MM.1S (cell line): ENCODE data around the gene NINJ1.

Experiments used
- DNase-seq: peaks from one replicate; pipeline ENCODE4 v3.0.0-alpha.2; 2015
- H2AFZ ChIP-seq: fragments of 300-600 bp; sonication (generic); 2 replicates; pipeline ENCODE4 v1.6.0; 2016; ENCODE audit warnings: antibody characterized with exemption, low read length
- H3F3A ChIP-seq: fragments of 300-600 bp; sonication (generic); 2 replicates; pipeline ENCODE4 v1.6.1; 2016; ENCODE audit warnings: mild to moderate bottlenecking, antibody characterized with exemption, low read length, moderate library complexity, mixed read lengths; ENCODE audit not compliant: insufficient read depth
- H3K27ac ChIP-seq: fragments of 300-600 bp; sonication (generic); 2 replicates; pipeline ENCODE4 v1.5.1; 2016; ENCODE audit warnings: mild to moderate bottlenecking, low read length
- H3K27me3 ChIP-seq: fragments of 300-600 bp; sonication (generic); replicated peaks from 2 replicates; pipeline ENCODE4 v1.6.0; 2016; ENCODE audit warnings: low read length; ENCODE audit not compliant: insufficient read depth
- H3K36me3 ChIP-seq: fragments of 300-600 bp; sonication (generic); replicated peaks from 2 replicates; pipeline ENCODE4 v1.6.1; 2016; ENCODE audit warnings: mild to moderate bottlenecking, low read length, mixed read lengths; ENCODE audit not compliant: insufficient read depth
- H3K4me1 ChIP-seq: fragments of 300-600 bp; sonication (generic); 2 replicates; pipeline ENCODE4 v1.6.1; 2016; ENCODE audit warnings: low read length, mixed read lengths
- H3K4me2 ChIP-seq: fragments of 300-600 bp; sonication (generic); 2 replicates; pipeline ENCODE4 v1.6.0; 2016; ENCODE audit warnings: low read depth, low read length
- H3K4me3 ChIP-seq: fragments of 300-600 bp; sonication (generic); 2 replicates; pipeline ENCODE4 v1.5.1; 2016; ENCODE audit warnings: low read length, mixed read lengths
- H3K79me2 ChIP-seq: fragments of 300-600 bp; sonication (generic); 2 replicates; pipeline ENCODE4 v1.6.1; 2016; ENCODE audit warnings: mixed run types, low read length, mixed read lengths
- H3K9ac ChIP-seq: fragments of 300-600 bp; sonication (generic); 2 replicates; pipeline ENCODE4 v1.6.1; 2016; ENCODE audit warnings: low read length, mixed read lengths
- H3K9me2 ChIP-seq: fragments of 300-600 bp; sonication (generic); replicated peaks from 2 replicates; pipeline ENCODE4 v1.6.1; 2016; ENCODE audit warnings: mild to moderate bottlenecking, low read length, mixed read lengths; ENCODE audit not compliant: insufficient read depth
- H3K9me3 ChIP-seq: fragments of 300-600 bp; sonication (generic); replicated peaks from 2 replicates; pipeline ENCODE4 v1.6.1; 2016; ENCODE audit warnings: mild to moderate bottlenecking, low read length, mixed read lengths; ENCODE audit not compliant: insufficient read depth
- H4K20me1 ChIP-seq: fragments of 300-600 bp; sonication (generic); 2 replicates; pipeline ENCODE4 v1.6.1; 2016; ENCODE audit warnings: mild to moderate bottlenecking, low read length, moderate library complexity, mixed read lengths; ENCODE audit not compliant: insufficient read depth
- CTCF ChIP-seq: fragments of 300-600 bp; sonication (generic); IDR thresholded peaks from 2 replicates; pipeline ENCODE4 v1.5.1; 2016; ENCODE audit warnings: antibody characterized with exemption, low read length, mixed read lengths
- EZH2 ChIP-seq: fragments of 300-600 bp; sonication (generic); optimal IDR thresholded peaks from 2 replicates; pipeline ENCODE3; 2017; ENCODE audit warnings: low read depth, mild to moderate bottlenecking, antibody characterized with exemption, low read length, mixed read lengths
- EZH2phosphoT487 ChIP-seq: fragments of 300-600 bp; sonication (generic); IDR thresholded peaks from 2 replicates; pipeline ENCODE4 v1.6.1; 2018; ENCODE audit warnings: antibody characterized with exemption, low read length

Gene NINJ1

GRCh38 chr9:93126825-93127368, 7.2 kb downstream of the NINJ1 start:
- Histone ChIP-seq H3K4me3 (no peak overlapping the region), H3K36me3 (no peaks in the 10 kb centered on the region), H3K9ac (no peak overlapping the region), H3F3A (no peaks in the 10 kb centered on the region), H3K9me2 (no peaks in the 10 kb centered on the region), H3K4me1 (no peaks in the 10 kb centered on the region), H3K79me2 (peaks cover 12% of the 10 kb centered on the region), H2AFZ (no peak overlapping the region), H3K27ac (no peak overlapping the region), H3K27me3 (no peaks in the 10 kb centered on the region), H3K9me3 (no peaks in the 10 kb centered on the region), H4K20me1 (no peaks in the 10 kb centered on the region), H3K4me2 (no peak overlapping the region)
- TF ChIP-seq EZH2 = no peak
- TF ChIP-seq CTCF = no peak
- no peak for TF ChIP-seq EZH2phosphoT487
- DNase-seq = no peak

- DNase-seq = no peak
- Histone ChIP-seq H3K4me1 (no peaks in the 10 kb centered on the region), H3F3A (no peaks in the 10 kb centered on the region), H3K27ac (no peak overlapping the region), H3K9me2 (no peaks in the 10 kb centered on the region), H3K79me2 (peaks cover 6% of the 10 kb centered on the region), H3K4me3 (no peak overlapping the region), H3K27me3 (no peaks in the 10 kb centered on the region), H2AFZ (no peak overlapping the region), H4K20me1 (no peaks in the 10 kb centered on the region), H3K4me2 (no peak overlapping the region), H3K36me3 (no peaks in the 10 kb centered on the region), H3K9ac (no peak overlapping the region), H3K9me3 (no peaks in the 10 kb centered on the region)
- TF ChIP-seq EZH2 (no peak), CTCF (no peak), EZH2phosphoT487 (no peak)
Observed at GRCh38 chr9:93126151-93126781, 7.8 kb downstream of the NINJ1 start.

GRCh38 chr9:93125331-93125894, 8.6 kb downstream of the NINJ1 start:
- H3K36me3 ChIP-seq = no peaks in the 10 kb centered on the region
- no peaks in the 10 kb centered on the region for H3K27me3 ChIP-seq
- H3K9me2 ChIP-seq = no peaks in the 10 kb centered on the region
- DNase-seq = no peak
- H4K20me1 ChIP-seq = no peaks in the 10 kb centered on the region
- no peak overlapping the region for H2AFZ ChIP-seq
- H3F3A ChIP-seq = no peaks in the 10 kb centered on the region
- H3K4me2 ChIP-seq = no peak overlapping the region
- no peaks in the 10 kb centered on the region for H3K9me3 ChIP-seq
- TF ChIP-seq CTCF = no peak
- TF ChIP-seq EZH2 = no peak
- TF ChIP-seq EZH2phosphoT487 = no peak
- H3K4me1 ChIP-seq = no peaks in the 10 kb centered on the region
- no peak overlapping the region for H3K4me3 ChIP-seq
- no peak overlapping the region for H3K27ac ChIP-seq
- no peak overlapping the region for H3K9ac ChIP-seq
- 0 out of 2 replicates have a peak, but pooled peaks cover 2% of the 10 kb centered on the region for H3K79me2 ChIP-seq
